NK-92 treated with Interleukin-12 subunit alpha and Interleukin-12 subunit beta, amount 100 ng/mL, for 24 hours (cell line): ENCODE data around the gene POLRMT.
"Not testable (repeated sequence)": the region's sequence is repeated elsewhere in the genome, so short reads cannot be mapped to it uniquely, and the experiment has no call there.

Experiments used
- DNase-seq: peaks from one replicate; lab custom pipeline; 2025; lab: John Stamatoyannopoulos, UW

POLRMT gene

DNA sequence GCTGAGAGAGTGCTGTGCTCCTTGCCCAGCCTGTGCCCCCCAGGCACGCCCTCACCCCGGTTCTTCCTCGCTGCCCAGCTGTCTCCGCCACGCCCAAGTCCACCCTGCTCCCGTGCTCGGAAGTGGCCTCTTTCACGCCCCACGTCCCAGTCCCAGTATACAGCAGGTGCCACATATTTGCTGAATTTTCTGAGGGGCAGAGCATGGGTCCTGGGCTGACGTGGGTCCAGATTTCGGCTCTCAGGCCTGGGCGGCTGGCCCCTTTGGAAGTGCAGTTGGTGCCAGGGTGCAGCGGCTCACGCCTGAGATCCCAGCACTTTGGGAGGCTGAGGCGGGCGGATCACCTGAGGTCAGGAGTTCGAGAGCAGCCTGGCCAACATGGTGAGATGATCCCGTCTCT lies 40.3 kb downstream of the POLRMT start:
- DNase-seq, result no peak

DNA sequence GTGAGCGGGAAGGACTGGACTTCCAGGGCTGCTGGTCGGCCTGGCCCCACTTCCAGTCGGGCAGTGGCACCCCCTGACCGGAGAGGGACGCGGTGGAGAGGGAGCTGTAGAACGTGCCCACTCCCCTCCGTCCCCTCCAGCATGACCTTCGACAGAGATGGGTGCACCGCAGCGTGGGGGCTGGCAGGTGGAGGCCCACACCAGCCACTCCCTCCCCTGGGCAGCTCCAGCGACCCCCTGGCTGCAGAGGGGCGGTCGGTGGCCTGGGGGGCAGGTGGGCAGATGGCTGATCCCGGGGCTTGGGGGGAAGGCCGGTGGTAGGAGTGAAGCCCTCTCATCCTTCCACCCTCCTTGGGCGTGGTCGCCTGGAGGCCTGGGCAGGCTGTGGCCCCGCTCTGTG lies 41.2 kb downstream of the POLRMT start:
- DNase-seq, result no peak

DNA sequence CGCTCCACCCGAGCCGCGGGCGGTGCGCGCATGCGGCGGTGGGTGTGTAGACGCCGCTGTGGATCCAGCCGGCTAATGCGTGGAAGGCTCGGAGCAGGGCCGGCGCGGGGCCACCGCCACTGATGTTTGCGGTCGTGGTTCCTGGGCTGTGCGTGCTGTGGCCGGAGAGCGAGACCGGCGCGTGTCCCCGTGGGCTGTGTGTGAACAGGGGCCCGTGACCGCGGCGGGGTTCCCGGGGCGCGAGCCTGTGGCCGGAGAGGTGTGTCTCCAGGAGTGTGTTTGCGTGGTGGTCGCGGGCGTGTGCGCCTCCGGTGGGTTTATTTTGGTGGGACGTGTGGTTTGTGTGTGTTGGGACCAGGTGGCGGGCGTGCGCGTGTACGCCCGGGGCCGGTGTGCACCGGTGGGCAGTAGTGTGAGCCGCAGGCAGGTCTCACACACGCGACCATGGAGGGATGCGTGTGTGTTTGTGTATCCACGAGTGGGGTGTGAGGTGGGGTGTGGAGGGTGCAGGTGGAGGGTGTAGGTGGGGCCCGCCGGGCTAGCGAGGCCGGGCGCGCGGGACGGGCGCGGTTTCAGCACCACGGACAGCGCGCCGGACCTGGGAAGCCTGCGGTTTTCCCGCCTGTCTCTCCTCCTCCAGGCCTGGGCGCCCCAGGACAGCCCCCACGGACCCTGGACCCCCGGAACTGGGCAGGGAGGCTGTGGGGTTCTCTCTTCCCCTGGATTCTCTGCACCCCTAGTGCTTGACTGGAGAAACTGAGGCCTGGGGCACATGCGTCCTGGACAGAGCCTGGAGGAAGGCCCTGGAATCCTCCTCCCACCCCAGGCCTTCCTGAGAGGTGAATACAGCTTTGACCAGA lies 42.0 kb downstream of the POLRMT start:
- DNase-seq, result no peak

DNA sequence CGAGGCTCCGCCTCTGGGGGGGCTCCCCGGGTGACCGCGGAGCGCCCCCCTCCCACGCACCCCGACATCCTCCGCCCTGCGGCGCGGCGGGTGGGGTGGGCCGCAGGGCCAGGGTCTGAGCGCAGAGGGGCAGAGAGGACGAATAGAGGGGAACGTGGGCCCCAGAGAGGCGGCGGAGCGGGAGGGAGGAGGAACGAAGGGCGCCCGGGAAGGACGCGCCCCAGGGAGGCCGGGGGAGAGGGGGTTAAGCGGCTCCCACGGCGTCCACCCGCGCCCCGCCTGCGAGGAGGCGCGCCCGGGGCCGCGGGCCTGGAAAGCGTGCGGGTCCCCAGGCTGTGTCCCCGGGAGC lies 42.6 kb downstream of the POLRMT start:
- no peak for DNase-seq

DNA sequence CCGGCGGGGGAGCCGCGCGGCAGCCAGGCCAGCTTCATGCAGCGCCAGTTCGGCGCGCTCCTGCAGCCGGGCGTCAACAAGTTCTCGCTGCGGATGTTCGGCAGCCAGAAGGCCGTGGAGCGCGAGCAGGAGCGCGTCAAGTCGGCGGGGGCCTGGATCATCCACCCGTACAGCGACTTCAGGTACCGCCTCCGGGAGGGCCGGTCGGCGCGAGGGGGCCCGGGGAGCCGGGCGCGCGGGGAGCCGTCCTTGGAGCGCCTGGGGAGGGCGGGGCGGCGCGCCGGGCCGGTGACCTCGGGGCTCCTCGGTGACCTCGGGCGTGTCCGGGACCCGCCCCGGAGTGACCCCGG lies 43.0 kb downstream of the POLRMT start:
- DNase-seq, result no peak

DNA sequence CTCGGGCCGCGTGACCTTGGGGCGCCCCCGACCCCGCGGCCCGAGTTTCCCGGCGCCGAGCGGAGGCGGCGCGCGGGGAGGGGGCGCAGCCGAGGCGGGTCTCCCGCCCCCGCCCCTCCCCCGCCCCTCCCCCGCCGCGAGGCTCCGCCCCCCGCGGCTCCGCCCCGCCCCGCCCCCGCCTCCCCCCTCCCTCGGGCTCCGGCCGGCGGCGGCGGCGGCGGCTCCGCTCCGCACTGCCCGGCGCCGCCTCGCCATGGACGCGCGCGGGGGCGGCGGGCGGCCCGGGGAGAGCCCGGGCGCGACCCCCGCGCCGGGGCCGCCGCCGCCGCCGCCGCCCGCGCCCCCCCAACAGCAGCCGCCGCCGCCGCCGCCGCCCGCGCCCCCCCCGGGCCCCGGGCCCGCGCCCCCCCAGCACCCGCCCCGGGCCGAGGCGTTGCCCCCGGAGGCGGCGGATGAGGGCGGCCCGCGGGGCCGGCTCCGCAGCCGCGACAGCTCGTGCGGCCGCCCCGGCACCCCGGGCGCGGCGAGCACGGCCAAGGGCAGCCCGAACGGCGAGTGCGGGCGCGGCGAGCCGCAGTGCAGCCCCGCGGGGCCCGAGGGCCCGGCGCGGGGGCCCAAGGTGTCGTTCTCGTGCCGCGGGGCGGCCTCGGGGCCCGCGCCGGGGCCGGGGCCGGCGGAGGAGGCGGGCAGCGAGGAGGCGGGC lies 43.5 kb downstream of the POLRMT start, which contains the start of gene HCN2:
HCN2 (plus strand) TSS at position 189 of the 703 bp plus-strand sequence; CDS start at position 254, 65 bp downstream.
- DNase-seq, result no peak

DNA sequence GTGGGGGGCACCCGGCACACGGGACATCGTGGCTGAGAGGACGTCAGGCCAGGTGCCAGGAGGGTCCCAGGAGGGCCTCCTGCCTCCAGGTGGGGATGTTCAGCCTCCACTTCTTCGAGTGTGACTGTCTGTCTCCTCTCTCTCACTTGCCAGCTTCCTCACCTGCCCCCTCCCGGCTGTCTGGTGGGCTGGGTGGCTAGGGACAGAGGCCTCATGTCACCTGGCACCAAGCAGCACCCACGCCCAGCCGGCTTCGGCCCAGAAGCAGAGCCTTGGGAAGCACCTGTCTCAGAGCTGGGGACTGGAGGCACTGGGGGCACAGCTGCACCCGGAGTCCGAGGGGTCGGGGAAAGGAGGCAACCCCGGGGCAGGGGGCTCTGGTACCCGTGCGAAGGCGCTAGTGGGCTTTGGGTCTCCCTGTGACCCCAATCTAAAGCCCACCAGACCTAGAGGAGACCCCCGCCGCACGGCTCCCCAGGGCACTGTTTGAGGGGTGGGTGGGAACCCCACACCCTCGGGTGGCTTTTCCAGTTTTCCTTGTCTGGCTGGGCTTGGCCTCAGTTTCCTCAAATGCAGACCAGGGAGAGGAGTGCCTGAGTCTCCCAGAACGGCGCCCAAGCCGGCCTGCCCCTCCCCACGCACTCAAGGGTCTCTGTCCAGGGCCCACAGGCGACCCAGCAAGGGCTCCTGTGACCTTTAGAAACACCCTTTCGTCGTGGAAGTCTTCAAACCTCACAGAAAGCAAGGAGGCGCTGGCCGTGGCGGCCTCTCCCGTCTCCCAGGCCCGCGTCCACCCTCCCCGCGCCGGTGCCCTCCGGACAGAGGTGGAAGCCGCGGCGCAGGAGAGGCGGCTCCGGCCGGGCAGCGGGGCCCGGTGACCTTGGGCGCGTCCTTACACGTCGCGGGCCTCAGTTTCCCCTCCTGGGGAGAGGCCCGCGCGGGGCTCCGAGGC lies 44.3 kb downstream of the POLRMT start:
- DNase-seq, result no peak

DNA sequence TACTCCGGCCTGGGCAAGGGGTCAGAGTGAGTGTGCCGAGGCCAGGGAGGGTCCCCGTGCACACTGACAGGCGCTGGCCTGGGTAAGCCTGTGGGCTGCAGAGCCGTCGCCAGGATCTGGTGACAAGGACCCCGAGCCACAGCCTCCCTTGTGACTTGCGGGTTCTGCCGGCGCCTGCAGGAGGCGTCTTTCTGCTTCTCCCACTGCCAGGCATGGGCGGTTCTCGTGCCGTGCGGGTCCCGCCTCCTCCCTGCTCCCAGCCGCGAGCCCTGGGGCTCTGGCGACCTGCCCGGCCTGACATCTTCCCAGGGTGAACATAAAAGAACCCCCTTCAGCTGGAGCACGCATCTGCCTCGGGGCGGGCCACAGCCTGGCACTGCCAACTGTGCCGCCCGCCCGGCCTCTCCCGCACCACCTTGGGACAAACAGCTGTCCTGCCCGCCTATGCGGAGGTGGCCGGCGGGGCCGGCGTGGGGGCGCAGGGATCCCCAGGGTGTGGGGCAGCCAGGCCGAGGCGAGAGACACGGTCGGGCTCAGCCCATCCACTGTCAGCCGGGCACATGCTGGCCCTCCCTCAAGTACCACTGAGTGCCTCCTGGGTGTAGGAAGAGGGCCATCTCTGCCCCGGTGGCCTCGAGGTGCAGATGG lies 45.1 kb downstream of the POLRMT start:
- no peak for DNase-seq

DNA sequence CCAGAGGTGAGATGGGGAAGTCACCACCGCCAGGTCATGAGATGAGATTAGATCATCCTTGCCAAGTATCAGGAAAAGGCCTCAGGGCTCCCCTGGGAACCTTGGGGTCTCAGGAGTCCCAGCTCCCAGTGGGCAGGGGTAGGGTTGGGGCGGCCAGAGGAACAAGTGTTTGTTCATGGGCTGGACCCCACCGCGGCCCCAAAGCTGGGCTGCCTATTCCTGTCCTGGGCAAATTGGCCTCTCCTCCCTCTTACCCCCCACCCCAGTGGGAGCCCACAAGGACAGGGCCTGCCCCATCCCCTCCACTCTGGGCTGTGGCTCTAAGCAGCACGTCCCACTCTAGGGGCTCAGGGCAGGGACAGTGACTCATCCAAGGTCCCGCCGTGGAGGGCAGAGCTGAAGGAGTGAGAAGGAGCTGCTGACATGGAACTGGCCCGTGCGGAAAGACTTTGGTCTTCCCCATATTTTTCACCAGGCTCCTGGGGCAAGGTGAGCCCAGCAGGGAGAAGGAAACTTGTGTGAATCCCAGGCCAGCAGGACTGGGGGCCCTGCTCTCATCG lies 47.7 kb downstream of the POLRMT start:
- DNase-seq, result no peak

DNA sequence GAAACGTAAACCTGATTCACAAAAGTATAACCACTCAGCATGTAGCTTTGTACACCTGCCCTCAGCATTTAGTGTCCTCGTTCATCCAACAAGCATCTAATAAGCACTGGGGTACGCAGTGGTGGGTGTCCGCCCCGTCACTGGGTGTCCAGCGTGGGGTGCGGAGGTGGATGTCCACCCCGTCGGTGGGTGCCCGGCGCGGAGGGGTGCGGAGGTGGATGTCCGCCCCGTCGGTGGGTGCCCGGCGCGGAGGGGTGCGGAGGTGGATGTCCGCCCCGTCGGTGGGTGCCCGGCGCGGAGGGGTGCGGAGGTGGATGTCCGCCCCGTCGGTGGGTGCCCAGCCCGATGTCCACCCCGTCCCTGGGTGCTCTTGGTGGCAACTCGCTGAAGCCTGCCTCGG lies 48.2 kb downstream of the POLRMT start:
- not testable (repeated sequence) for DNase-seq

DNA sequence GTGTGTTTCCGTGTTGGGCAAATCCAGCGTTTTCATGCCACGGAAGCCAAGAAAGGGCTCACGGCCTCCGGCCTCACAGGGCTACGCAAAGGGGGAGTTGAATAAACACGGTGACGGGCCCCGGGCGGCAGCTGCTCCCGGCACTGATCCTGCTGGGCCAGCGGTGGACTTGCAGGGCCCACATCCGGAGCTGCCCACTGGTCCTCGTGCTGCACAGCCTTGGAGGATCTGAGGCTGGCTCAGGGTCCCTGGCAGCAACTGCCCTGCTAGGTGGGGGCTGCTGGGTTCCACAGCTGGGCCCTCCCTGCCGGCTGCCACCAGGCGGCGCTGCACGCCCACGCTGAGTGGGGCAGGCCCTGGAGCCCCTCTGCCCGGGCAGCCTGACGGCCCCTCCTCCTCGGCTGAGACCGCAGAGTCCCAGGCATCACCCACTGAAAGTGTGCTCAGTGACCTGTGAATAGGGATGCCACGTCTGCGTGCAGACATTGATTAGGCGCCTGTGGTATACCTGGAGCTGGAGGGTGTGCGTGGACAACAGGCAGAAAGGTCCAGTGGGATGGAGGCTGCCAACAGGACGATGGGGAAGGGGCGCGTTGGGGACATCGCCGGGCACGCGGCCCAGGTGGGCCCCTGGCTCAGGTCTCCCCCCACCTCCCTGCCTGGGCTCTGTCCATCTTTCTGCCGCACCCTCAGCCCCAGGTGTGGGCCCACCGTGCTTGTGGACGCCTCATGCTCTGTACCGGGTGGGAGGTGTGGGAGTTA lies 48.9 kb downstream of the POLRMT start:
- no peak for DNase-seq

DNA sequence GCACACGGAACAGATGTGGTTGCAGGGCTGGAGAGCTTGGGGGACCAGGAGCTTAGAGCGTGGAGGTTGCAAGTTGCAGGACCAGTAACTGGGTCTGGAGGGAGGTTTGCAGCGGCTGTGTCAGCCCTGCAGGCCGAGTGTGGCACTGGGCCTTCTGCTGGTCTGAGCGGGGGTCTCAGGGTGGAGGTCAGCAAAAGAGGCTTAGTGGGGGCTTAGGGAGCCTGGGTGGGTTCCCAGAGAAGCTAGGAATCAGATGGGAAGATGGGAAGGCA lies 49.4 kb downstream of the POLRMT start:
- no peak for DNase-seq

DNA sequence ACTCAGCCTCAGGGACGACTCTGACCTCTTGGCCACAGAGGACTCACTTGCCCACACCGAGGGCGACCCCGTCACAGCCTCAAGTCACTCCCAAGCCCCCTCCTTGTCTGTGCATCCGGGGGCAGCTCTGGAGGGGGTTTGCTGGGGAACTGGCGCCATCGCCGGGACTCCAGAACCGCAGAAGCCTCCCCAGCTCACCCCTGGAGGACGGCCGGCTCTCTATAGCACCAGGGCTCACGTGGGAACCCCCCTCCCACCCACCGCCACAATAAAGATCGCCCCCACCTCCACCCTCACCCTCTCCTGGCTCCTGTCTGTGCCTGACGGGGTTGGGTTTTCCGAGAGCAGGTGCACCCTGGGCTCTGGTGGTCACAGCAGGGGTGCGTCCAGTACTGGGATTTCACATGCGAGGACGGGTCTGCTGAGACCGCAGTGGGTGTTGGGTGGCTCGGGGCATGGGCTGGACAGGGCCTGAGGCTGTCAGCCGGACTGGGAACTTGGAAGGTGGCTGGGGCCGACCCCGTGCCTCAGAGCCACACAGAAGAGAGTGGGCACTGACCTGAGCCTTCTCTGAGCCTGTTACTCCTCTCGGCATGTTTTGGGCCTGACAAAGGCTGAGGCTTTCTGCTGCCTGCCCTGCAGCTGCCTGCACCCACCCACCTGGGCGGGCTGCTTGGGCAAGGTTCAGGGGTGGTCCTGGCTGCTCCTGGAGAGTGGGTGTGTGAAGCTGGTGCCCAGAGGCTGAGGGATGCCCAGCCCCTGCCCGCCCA lies 50.0 kb downstream of the POLRMT start:
- DNase-seq, result no peak

DNA sequence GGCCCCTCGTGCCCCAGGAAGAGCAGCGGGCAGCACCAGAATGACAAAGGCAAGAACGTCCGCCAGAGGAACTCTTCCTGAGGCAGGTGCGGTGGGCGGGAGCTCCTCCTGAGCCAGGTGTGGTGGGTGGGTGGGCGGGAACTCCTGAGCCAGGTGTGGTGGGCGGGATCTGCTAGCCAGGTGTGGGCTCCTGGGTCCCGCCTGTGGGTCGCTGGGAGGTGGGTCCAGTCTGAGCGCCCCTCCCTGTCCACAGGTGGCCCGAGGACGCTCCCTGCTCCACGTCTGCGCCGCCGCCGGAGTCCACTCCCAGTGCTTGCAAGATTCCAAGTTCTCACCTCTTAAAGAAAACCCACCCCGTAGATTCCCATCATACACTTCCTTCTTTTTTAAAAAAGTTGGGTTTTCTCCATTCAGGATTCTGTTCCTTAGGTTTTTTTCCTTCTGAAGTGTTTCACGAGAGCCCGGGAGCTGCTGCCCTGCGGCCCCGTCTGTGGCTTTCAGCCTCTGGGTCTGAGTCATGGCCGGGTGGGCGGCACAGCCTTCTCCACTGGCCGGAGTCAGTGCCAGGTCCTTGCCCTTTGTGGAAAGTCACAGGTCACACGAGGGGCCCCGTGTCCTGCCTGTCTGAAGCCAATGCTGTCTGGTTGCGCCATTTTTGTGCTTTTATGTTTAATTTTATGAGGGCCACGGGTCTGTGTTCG lies 50.7 kb downstream of the POLRMT start:
- DNase-seq, result no peak

DNA sequence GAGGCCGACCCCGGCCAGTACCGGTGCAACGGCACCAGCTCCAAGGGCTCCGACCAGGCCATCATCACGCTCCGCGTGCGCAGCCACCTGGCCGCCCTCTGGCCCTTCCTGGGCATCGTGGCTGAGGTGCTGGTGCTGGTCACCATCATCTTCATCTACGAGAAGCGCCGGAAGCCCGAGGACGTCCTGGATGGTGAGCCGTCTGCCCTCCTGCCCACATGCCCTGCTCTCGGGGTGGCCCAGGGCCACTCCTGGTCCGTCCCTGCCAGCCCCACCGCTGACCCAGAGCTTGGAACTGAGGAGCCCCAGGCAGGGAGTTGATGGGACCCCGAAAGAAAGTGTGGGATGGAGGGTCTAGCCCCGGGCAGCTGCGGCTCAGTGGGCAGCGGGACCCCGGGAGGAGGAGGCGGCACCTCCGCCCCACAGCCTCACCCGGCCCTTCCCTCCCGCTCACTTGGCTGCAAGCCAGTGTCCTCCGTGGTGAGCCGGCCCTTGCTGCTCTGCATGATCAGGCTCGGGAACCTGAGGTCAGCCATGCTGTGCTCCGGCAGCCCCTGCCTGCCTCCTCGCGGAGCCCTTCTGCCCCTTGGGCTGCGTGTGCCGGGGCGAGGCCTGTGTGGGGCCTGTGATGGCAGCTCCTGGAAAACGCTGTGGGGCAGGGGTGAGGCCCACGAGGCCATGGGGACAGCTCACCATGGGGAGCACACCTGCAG lies 51.8 kb downstream of the POLRMT start:
- no peak for DNase-seq

DNA sequence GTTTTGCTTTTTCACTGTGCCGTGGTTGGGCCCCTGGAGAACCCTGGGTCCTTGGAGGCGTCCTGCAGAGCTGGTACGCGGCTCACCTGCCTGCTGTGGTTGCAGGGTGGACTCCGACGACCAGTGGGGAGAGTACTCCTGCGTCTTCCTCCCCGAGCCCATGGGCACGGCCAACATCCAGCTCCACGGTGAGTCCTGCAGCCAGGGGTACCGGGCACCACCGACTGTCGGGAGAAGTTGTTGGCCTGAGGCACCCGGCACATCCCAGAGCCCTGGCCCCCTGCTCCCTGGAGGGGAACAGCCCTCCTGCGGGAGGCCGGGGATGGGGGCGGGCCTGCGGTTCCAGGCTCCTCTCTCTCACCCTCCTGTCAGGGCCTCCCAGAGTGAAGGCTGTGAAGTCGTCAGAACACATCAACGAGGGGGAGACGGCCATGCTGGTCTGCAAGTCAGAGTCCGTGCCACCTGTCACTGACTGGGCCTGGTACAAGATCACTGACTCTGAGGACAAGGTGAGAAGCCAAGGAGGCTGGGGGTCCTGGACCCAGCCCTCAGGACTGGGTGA lies 53.0 kb downstream of the POLRMT start:
- DNase-seq, result no peak

DNA sequence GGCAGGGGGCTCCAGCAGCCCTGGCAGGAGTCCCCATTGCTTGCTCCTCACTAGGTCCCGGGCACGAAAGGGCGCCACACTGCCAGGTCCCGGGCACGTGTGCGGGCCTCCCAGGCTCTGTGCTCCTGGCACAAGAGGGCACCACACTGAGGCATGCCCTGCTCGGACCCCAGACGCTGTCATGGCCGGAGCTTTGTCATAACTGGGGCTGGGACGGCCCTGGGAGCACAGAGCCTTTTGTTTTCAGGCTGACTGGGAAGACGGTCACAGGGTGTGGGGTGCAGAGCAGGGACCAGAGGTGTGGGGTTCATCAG lies 53.5 kb downstream of the POLRMT start:
- DNase-seq, result no peak

DNA sequence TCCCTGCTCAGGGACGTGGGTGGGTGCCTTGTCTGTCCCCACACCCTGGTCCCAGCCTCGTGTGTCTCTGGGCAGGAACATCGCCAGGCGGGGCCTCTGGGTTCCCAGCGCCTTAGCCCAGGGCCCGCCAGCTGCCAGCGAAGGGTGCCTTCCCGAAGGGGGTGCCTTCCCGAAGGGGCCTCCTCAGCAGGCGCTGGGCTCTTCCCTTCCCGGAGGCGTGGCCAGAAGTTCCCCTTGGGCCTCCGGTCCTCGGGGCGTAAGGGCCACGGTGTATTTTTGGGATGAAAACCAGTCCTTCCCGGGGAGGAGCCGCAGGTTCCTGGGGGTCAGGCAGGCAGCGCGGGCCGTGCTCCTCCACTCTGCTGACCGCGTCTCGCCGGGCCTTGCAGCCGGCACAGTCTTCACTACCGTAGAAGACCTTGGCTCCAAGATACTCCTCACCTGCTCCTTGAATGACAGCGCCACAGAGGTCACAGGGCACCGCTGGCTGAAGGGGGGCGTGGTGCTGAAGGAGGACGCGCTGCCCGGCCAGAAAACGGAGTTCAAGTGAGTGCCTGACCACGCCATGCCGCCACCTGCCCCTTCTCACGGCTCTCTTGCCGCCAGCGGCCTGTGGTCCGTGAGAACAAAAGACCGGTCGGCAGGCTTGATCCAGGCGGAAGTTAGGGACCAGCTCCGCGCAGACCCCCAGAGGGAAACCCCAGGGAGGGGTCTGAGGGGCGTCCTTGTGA lies 54.1 kb downstream of the POLRMT start:
- no peak for DNase-seq
